ENCODE data around the gene FBLN2.

The FBLN2 gene

DNA sequence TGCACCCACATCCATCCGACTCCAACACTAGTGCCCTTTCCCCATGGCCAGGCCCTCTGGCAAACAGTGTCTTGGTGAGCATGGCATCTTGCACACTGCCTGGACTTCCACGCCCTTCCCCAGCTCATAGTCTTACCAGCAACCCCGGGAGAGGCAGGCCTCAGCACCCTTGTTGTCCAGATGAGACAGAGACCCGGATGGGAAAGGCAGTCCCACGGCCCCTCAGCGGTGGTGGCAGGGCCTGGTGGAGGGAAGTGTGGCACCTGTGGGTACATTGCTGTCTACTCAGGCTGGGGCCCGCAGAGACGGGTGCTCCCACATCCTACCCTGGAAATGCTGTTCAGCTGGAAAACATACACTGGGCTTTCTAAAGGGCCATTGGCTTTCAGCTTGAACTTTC, 40.4 kb upstream of the FBLN2 start:
- no peak for DNase-seq (ENCODE audit: low spot score)
- TF ChIP-seq, protein P1, sequence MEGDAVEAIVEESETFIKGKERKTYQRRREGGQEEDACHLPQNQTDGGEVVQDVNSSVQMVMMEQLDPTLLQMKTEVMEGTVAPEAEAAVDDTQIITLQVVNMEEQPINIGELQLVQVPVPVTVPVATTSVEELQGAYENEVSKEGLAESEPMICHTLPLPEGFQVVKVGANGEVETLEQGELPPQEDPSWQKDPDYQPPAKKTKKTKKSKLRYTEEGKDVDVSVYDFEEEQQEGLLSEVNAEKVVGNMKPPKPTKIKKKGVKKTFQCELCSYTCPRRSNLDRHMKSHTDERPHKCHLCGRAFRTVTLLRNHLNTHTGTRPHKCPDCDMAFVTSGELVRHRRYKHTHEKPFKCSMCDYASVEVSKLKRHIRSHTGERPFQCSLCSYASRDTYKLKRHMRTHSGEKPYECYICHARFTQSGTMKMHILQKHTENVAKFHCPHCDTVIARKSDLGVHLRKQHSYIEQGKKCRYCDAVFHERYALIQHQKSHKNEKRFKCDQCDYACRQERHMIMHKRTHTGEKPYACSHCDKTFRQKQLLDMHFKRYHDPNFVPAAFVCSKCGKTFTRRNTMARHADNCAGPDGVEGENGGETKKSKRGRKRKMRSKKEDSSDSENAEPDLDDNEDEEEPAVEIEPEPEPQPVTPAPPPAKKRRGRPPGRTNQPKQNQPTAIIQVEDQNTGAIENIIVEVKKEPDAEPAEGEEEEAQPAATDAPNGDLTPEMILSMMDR (IDR thresholded peaks at IDR 0.05; ENCODE audit: extremely low read depth, missing control alignments), result no peak

GRCh38 chr3:13509059-13509815, 39.7 kb upstream of the FBLN2 start:
- TF ChIP-seq, protein P1 (IDR thresholded peaks at IDR 0.05; ENCODE audit: extremely low read depth, missing control alignments), result no peak
- no peak for DNase-seq (ENCODE audit: low spot score)

DNA sequence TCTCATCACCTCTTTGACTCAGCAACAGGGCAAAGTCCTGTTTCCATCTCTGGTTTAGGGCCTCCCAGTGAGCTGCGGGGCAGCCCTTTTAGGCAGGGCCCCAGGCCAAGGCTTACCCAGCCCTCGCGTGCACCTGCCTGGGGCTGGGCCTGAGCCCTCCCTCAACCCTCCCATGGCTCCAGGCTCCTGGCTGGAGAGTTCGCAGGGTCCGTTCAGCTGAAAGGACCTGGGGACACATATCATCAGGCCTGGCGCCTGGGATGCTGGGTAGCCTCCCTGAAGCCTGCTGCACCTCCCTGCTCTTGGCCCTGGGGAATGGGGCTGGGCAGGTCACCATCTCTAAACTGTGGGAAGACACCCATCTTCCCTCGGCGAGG, 39.1 kb upstream of the FBLN2 start:
- TF ChIP-seq, protein P1 (IDR thresholded peaks at IDR 0.05; ENCODE audit: extremely low read depth, missing control alignments), result no peak
- no peak for DNase-seq (ENCODE audit: low spot score)

GRCh38 chr3:13512451-13512850, 36.5 kb upstream of the FBLN2 start:
- TF ChIP-seq, protein P1 (IDR thresholded peaks at IDR 0.05; ENCODE audit: extremely low read depth, missing control alignments), result no peak
- DNase-seq (ENCODE audit: low spot score), result no peak

DNA sequence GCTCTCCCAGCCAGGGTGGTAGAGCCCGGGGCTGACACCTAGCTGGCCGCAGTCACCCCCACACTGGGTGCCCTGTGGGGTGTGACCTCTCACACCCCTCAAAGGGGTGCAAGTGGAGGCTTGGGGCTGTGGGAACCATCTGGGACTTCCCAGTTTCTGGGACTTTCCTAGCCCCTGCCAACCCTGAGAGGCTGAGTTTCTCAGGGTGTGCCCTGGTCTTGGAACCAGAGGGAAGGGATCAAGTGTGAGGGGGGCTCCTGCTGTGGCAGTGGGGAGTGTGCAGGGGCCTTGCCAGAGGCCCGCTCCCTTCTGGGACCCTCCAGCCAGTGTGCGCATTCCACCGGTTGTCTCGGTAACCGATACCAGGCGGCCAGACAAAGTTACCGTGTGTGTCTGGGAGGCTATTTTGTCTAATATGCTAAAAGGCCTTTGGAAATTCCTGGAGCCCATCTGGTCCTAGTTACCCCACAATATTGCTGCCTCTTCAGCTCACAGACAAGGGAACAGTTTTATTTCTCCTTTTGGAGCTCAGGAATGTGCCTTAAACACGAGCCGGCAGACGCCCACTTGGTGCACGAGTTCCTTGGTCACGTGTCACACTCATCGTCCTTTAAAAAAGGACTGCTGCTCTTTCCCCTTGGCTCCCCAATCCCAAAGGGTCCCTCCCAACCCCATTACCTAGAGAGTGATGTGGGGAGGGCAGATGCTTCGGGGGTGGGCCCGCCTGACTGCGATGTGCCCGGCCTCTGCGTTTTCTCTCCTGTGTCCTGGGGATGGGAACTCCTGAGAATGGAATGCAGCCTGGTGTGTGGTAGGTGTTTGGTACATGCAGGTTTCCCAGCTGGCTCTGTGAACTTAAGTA, 35.6 kb upstream of the FBLN2 start:
- TF ChIP-seq, protein P1 (IDR thresholded peaks at IDR 0.05; ENCODE audit: extremely low read depth, missing control alignments), result no peak
- DNase-seq (ENCODE audit: low spot score), result no peak

- DNase-seq (ENCODE audit: low spot score), result no peak
- TF ChIP-seq, protein P1 (IDR thresholded peaks at IDR 0.05; ENCODE audit: extremely low read depth, missing control alignments), result no peak
These were observed 34.9 kb upstream of the FBLN2 start for GRCh38 chr3:13513913-13514517.

Measured in GM20000 (cell line).